ENCODE results near the gene LRG1. TPM values are rescaled to one million over a fixed set of nuclear protein-coding genes. Genes with fewer than 3 reads are reported as not detected.

Gene LRG1
- total RNA-seq, 1 experiment from 2014 or later = 0.81 TPM

DNA sequence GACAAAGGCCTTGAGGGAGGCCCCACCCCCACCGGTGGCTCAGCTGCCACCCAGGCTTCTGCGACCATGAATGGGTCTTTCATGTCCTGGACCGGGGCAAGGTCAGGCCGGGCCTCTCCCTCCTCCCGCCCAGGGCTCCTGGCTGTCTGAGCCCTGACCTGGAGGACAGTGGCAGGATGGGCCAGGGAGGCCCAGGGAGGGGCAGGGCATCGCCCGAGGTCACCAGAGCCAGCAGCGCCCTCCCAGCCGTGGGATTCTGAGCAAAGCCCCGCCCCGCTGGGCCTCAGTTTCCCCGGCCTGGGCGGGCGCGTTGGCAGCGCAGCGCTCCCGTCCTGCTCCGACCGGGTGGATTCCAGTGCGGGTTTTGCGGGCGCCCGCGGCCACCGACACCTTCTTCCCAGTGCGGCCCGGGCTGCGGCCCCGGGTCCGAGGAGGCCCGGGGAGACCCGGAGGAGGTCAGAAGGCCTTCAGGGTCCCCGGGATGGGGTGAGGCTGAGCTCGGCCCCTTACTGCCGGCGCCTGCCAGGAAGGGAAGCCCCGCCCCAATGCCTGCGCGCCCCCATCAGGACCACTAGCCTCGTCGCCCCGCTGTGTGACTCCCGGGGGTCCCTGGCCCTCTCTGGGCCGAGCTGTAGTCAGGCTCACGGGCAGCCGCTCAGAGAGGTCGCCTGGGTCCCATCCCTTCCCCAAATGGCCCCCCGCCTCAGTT lies 44.3 kb upstream of the LRG1 start (continued):
- TF ChIP-seq, protein P1, sequence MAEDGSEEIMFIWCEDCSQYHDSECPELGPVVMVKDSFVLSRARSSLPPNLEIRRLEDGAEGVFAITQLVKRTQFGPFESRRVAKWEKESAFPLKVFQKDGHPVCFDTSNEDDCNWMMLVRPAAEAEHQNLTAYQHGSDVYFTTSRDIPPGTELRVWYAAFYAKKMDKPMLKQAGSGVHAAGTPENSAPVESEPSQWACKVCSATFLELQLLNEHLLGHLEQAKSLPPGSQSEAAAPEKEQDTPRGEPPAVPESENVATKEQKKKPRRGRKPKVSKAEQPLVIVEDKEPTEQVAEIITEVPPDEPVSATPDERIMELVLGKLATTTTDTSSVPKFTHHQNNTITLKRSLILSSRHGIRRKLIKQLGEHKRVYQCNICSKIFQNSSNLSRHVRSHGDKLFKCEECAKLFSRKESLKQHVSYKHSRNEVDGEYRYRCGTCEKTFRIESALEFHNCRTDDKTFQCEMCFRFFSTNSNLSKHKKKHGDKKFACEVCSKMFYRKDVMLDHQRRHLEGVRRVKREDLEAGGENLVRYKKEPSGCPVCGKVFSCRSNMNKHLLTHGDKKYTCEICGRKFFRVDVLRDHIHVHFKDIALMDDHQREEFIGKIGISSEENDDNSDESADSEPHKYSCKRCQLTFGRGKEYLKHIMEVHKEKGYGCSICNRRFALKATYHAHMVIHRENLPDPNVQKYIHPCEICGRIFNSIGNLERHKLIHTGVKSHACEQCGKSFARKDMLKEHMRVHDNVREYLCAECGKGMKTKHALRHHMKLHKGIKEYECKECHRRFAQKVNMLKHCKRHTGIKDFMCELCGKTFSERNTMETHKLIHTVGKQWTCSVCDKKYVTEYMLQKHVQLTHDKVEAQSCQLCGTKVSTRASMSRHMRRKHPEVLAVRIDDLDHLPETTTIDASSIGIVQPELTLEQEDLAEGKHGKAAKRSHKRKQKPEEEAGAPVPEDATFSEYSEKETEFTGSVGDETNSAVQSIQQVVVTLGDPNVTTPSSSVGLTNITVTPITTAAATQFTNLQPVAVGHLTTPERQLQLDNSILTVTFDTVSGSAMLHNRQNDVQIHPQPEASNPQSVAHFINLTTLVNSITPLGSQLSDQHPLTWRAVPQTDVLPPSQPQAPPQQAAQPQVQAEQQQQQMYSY (CRISPR knock-in tag; IDR thresholded peaks at IDR 0.05) = peak; percentile 100
- TF ChIP-seq SMAD4 (CRISPR knock-in tag; IDR thresholded peaks at IDR 0.05) = no peak
- TF ChIP-seq, protein P2, sequence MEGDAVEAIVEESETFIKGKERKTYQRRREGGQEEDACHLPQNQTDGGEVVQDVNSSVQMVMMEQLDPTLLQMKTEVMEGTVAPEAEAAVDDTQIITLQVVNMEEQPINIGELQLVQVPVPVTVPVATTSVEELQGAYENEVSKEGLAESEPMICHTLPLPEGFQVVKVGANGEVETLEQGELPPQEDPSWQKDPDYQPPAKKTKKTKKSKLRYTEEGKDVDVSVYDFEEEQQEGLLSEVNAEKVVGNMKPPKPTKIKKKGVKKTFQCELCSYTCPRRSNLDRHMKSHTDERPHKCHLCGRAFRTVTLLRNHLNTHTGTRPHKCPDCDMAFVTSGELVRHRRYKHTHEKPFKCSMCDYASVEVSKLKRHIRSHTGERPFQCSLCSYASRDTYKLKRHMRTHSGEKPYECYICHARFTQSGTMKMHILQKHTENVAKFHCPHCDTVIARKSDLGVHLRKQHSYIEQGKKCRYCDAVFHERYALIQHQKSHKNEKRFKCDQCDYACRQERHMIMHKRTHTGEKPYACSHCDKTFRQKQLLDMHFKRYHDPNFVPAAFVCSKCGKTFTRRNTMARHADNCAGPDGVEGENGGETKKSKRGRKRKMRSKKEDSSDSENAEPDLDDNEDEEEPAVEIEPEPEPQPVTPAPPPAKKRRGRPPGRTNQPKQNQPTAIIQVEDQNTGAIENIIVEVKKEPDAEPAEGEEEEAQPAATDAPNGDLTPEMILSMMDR (IDR thresholded peaks at IDR 0.05) = no peak

DNA sequence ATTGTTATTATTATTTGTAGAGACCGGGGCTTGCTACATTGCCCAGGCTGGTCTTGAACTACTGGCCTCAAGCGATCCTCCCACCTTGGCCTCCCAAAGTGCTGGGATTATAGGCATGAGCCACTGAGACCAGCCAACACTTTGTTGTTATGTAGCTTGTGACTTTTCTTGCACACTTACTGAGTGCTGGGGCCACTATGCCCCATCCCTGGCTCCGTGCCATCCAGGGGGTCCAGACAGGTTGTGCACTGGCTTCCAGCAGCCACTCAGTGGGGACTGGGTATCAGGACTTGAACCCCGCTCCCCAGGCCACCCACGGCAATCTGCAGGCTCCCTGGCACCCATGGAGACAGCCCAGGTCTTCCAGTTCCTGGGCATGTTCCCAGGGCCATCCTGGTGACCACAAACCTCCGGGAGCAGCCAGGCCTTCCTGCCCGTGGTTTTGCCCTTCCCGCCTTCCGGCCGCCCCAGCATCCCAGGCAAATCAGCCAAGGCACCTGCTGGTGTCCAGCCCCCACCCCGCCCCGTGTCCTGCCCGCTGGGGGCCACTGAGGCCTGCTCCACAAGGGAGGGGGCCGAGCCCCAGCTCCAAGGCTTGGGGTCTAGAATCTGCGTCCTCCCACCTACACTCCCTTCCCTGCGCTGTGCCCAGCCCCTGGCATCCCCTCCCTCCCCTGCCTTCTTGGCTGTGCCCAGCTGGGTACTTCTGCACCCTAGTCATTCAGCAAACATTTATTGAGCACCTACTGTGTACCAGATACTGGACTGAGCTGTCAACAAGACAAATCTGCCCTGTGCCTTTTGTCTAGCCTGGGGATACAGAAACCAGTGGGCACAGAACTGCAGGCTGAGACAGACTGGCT lies 43.4 kb upstream of the LRG1 start:
- DNase-seq (ENCODE audit: low spot score) (no peak), ATAC-seq (no peak)
- H3K4me1 Mint-ChIP-seq = peaks cover 18% of the 10 kb centered on the region
- POLR2A ChIA-PET = no interaction called here
- H3K36me3 Mint-ChIP-seq = no peaks in the 10 kb centered on the region
- CTCF ChIA-PET = interaction anchor here (1.4 to 2.2 kb wide), 5 partner anchors 15 to 53 kb away, joined by 4 to 9 read pairs (median 7); partner anchors contain the start of gene PLIN5
- no peak overlapping the region for H3K27ac Mint-ChIP-seq
- no peaks in the 10 kb centered on the region for H3K9me3 Mint-ChIP-seq
- H3K4me3 Mint-ChIP-seq = peak overlapping the region; percentile 54
- peaks cover 52% of the 10 kb centered on the region for H3K27me3 Mint-ChIP-seq (ENCODE audit: low read depth)
- TF ChIP-seq, protein P3, sequence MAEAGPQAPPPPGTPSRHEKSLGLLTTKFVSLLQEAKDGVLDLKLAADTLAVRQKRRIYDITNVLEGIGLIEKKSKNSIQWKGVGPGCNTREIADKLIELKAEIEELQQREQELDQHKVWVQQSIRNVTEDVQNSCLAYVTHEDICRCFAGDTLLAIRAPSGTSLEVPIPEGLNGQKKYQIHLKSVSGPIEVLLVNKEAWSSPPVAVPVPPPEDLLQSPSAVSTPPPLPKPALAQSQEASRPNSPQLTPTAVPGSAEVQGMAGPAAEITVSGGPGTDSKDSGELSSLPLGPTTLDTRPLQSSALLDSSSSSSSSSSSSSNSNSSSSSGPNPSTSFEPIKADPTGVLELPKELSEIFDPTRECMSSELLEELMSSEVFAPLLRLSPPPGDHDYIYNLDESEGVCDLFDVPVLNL (CRISPR knock-in tag; IDR thresholded peaks at IDR 0.05; ENCODE audit: borderline replicate concordance, low read depth) = no peak
- TF ChIP-seq RORB (CRISPR knock-in tag; IDR thresholded peaks at IDR 0.05) (no peak), OVOL2 (CRISPR knock-in tag; IDR thresholded peaks at IDR 0.05; ENCODE audit: borderline replicate concordance) (no peak), ZNF121 (CRISPR knock-in tag; IDR thresholded peaks at IDR 0.05) (peak; percentile 78), TEAD4 (CRISPR knock-in tag; IDR thresholded peaks at IDR 0.05) (no peak), ZNF423 (CRISPR knock-in tag; IDR thresholded peaks at IDR 0.05) (no peak), JUN (CRISPR knock-in tag; IDR thresholded peaks at IDR 0.05) (no peak), SP1 (CRISPR knock-in tag; conservative IDR thresholded peaks at IDR 0.05) (no peak)
- TF ChIP-seq, protein P4, sequence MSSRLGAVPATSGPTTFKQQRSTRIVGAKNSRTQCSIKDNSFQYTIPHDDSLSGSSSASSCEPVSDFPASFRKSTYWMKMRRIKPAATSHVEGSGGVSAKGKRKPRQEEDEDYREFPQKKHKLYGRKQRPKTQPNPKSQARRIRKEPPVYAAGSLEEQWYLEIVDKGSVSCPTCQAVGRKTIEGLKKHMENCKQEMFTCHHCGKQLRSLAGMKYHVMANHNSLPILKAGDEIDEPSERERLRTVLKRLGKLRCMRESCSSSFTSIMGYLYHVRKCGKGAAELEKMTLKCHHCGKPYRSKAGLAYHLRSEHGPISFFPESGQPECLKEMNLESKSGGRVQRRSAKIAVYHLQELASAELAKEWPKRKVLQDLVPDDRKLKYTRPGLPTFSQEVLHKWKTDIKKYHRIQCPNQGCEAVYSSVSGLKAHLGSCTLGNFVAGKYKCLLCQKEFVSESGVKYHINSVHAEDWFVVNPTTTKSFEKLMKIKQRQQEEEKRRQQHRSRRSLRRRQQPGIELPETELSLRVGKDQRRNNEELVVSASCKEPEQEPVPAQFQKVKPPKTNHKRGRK (CRISPR knock-in tag; IDR thresholded peaks at IDR 0.05; ENCODE audit: borderline replicate concordance) = no peak
- TF ChIP-seq, protein P1 (CRISPR knock-in tag; IDR thresholded peaks at IDR 0.05) = peak; percentile 78
- TF ChIP-seq, protein P5, sequence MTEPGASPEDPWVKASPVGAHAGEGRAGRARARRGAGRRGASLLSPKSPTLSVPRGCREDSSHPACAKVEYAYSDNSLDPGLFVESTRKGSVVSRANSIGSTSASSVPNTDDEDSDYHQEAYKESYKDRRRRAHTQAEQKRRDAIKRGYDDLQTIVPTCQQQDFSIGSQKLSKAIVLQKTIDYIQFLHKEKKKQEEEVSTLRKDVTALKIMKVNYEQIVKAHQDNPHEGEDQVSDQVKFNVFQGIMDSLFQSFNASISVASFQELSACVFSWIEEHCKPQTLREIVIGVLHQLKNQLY (CRISPR knock-in tag; IDR thresholded peaks at IDR 0.05) = no peak
- TF ChIP-seq, protein P2 (IDR thresholded peaks at IDR 0.05) = no peak
- TF ChIP-seq, protein P6, sequence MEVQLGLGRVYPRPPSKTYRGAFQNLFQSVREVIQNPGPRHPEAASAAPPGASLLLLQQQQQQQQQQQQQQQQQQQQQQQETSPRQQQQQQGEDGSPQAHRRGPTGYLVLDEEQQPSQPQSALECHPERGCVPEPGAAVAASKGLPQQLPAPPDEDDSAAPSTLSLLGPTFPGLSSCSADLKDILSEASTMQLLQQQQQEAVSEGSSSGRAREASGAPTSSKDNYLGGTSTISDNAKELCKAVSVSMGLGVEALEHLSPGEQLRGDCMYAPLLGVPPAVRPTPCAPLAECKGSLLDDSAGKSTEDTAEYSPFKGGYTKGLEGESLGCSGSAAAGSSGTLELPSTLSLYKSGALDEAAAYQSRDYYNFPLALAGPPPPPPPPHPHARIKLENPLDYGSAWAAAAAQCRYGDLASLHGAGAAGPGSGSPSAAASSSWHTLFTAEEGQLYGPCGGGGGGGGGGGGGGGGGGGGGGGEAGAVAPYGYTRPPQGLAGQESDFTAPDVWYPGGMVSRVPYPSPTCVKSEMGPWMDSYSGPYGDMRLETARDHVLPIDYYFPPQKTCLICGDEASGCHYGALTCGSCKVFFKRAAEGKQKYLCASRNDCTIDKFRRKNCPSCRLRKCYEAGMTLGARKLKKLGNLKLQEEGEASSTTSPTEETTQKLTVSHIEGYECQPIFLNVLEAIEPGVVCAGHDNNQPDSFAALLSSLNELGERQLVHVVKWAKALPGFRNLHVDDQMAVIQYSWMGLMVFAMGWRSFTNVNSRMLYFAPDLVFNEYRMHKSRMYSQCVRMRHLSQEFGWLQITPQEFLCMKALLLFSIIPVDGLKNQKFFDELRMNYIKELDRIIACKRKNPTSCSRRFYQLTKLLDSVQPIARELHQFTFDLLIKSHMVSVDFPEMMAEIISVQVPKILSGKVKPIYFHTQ (CRISPR knock-in tag; IDR thresholded peaks at IDR 0.05) = no peak

All from WTC11 (cell line).